ENCODE measurements around the gene RNPEPL1.
A peak's percentile ranks its signal among the peaks of the same experiment; 100 is the strongest.
"Not testable (repeated sequence)": the region's sequence is repeated elsewhere in the genome, so short reads cannot be mapped to it uniquely, and the experiment has no call there.

Gene RNPEPL1

GRCh38 chr2:240611601-240612210, 43.4 kb downstream of the RNPEPL1 start:
- TF ChIP-seq Cebpa-rat (IDR thresholded peaks at IDR 0.05): no peak
- peaks cover 0 to 19% (median 7%) of the 10 kb centered on the region in 11 experiments; a peak in 10 of 22 replicates for H3K36me3 ChIP-seq
- H3K9me3 ChIP-seq (replicated peaks in 1 of 11): peaks cover 0 to 8% (median 6%) of the 10 kb centered on the region in 11 experiments; a peak in 18 of 22 replicates
- H3K27me3 ChIP-seq: no peaks in the 10 kb centered on the region
- no peak overlapping the region; a peak in 1 of 20 replicates for H3K4me3 ChIP-seq
- H3K4me2 ChIP-seq: peak overlapping the region; percentile 46 to 92 (median 70)
- H4K20me1 ChIP-seq: no peaks in the 10 kb centered on the region
- H3K27ac ChIP-seq: peak overlapping the region in 7 of 11 experiments; percentile 53 to 85 (median 69); a peak in 15 of 22 replicates
- H3K9ac ChIP-seq: peak overlapping the region in 4 of 11 experiments; percentile 8 to 51 (median 41); a peak in 5 of 22 replicates
- peaks cover 20 to 47% (median 32%) of the 10 kb centered on the region in 10 experiments for H3K4me1 ChIP-seq

GRCh38 chr2:240613781-240614180, 45.5 kb downstream of the RNPEPL1 start:
- Histone ChIP-seq H3K4me1 (peaks cover 20 to 50% (median 32%) of the 10 kb centered on the region in 10 experiments), H3K9ac (no peak overlapping the region), H3K9me3 (replicated peaks in 1 of 11) (peaks cover 16 to 28% (median 22%) of the 10 kb centered on the region in 11 experiments), H4K20me1 (no peaks in the 10 kb centered on the region), H3K27me3 (no peaks in the 10 kb centered on the region), H3K27ac (no peak overlapping the region), H3K4me2 (peak overlapping the region in 3 of 11 experiments; percentile 65 to 92 (median 86); a peak in 4 of 22 replicates), H3K4me3 (no peak overlapping the region), H3K36me3 (peaks cover 0 to 34% (median 18%) of the 10 kb centered on the region in 11 experiments; a peak in 13 of 22 replicates)
- TF ChIP-seq Cebpa-rat (IDR thresholded peaks at IDR 0.05): no peak

- TF ChIP-seq Cebpa-rat (IDR thresholded peaks at IDR 0.05): no peak
- Histone ChIP-seq H3K27me3 (no peaks in the 10 kb centered on the region), H4K20me1 (no peaks in the 10 kb centered on the region), H3K9ac (no peak overlapping the region), H3K9me3 (replicated peaks in 1 of 11) (peaks cover 16 to 29% (median 22%) of the 10 kb centered on the region in 11 experiments), H3K4me3 (no peak overlapping the region), H3K4me1 (peaks cover 20 to 56% (median 34%) of the 10 kb centered on the region in 10 experiments), H3K27ac (no peak overlapping the region), H3K36me3 (peaks cover 0 to 37% (median 22%) of the 10 kb centered on the region in 11 experiments; a peak in 13 of 22 replicates), H3K4me2 (no peak overlapping the region)
Observed at GRCh38 chr2:240614391-240614790, 46.1 kb downstream of the RNPEPL1 start.

GRCh38 chr2:240615396-240615795, 47.1 kb downstream of the RNPEPL1 start:
- Histone ChIP-seq H3K27me3 (no peaks in the 10 kb centered on the region), H3K9me3 (replicated peaks in 1 of 11) (peaks cover 16 to 29% (median 22%) of the 10 kb centered on the region in 11 experiments), H3K4me3 (no peak overlapping the region), H4K20me1 (no peaks in the 10 kb centered on the region), H3K9ac (no peak overlapping the region), H3K4me2 (peak overlapping the region in 5 of 11 experiments; percentile 10 to 54 (median 47); a peak in 6 of 22 replicates), H3K27ac (peak overlapping the region in 1 of 11 experiments; percentile 15; a peak in 1 of 22 replicates), H3K36me3 (peaks cover 0 to 37% (median 22%) of the 10 kb centered on the region in 11 experiments; a peak in 13 of 22 replicates), H3K4me1 (peaks cover 26 to 66% (median 44%) of the 10 kb centered on the region in 10 experiments)
- TF ChIP-seq Cebpa-rat (IDR thresholded peaks at IDR 0.05): no peak

- Histone ChIP-seq H3K4me1 (peaks cover 32 to 69% (median 48%) of the 10 kb centered on the region in 10 experiments), H3K36me3 (peaks cover 0 to 37% (median 22%) of the 10 kb centered on the region in 11 experiments; a peak in 13 of 22 replicates), H3K4me3 (no peak overlapping the region), H3K27me3 (no peaks in the 10 kb centered on the region), H3K4me2 (peak overlapping the region in 8 of 11 experiments; percentile 4 to 54 (median 47); a peak in 13 of 22 replicates), H3K9ac (no peak overlapping the region), H4K20me1 (no peaks in the 10 kb centered on the region), H3K9me3 (replicated peaks in 1 of 11) (peaks cover 16 to 29% (median 22%) of the 10 kb centered on the region in 11 experiments), H3K27ac (peak overlapping the region in 1 of 11 experiments; percentile 15; a peak in 2 of 22 replicates)
- TF ChIP-seq Cebpa-rat (IDR thresholded peaks at IDR 0.05): no peak
Observed at GRCh38 chr2:240615820-240616547, 47.7 kb downstream of the RNPEPL1 start.

GRCh38 chr2:240616860-240617666, 48.8 kb downstream of the RNPEPL1 start:
- H3K9ac ChIP-seq, H3K4me3 ChIP-seq, H4K20me1 ChIP-seq, H3K4me2 ChIP-seq, H3K27ac ChIP-seq, H3K27me3 ChIP-seq: not testable (repeated sequence)
- Histone ChIP-seq H3K36me3 (peaks cover 0 to 37% (median 22%) of the 10 kb centered on the region in 11 experiments; a peak in 12 of 22 replicates), H3K4me1 (peaks cover 38 to 69% (median 49%) of the 10 kb centered on the region in 10 experiments), H3K9me3 (replicated peaks in 1 of 11) (peaks cover 16 to 29% (median 22%) of the 10 kb centered on the region in 11 experiments)

GRCh38 chr2:240618776-240619175, 50.5 kb downstream of the RNPEPL1 start:
- H4K20me1 ChIP-seq: no peaks in the 10 kb centered on the region
- no peak for TF ChIP-seq Cebpa-rat (IDR thresholded peaks at IDR 0.05)
- H3K36me3 ChIP-seq: peaks cover 0 to 29% (median 14%) of the 10 kb centered on the region in 11 experiments; a peak in 11 of 22 replicates
- H3K4me2 ChIP-seq: peak overlapping the region in 3 of 11 experiments; percentile 89 to 94 (median 93); a peak in 6 of 22 replicates
- peak overlapping the region in 3 of 11 experiments; percentile 17 to 91 (median 84); a peak in 3 of 22 replicates for H3K27ac ChIP-seq
- no peak overlapping the region for H3K4me3 ChIP-seq
- peaks cover 16 to 29% (median 22%) of the 10 kb centered on the region in 11 experiments for H3K9me3 ChIP-seq (replicated peaks in 1 of 11)
- no peak overlapping the region for H3K9ac ChIP-seq
- no peaks in the 10 kb centered on the region for H3K27me3 ChIP-seq
- H3K4me1 ChIP-seq: peaks cover 46 to 69% (median 54%) of the 10 kb centered on the region in 10 experiments

- Histone ChIP-seq H3K4me2 (peak overlapping the region; percentile 78 to 94 (median 86); a peak in 19 of 22 replicates), H3K27ac (peak overlapping the region; percentile 36 to 92 (median 86)), H3K9me3 (replicated peaks in 1 of 11) (peaks cover 16 to 28% (median 22%) of the 10 kb centered on the region in 11 experiments), H4K20me1 (no peaks in the 10 kb centered on the region), H3K4me3 (peak overlapping the region in 3 of 10 experiments; percentile 33 to 42 (median 34); a peak in 5 of 20 replicates), H3K27me3 (no peaks in the 10 kb centered on the region), H3K9ac (peak overlapping the region; percentile 45 to 76 (median 68); a peak in 15 of 22 replicates), H3K4me1 (peaks cover 55 to 78% (median 62%) of the 10 kb centered on the region in 10 experiments), H3K36me3 (peaks cover 0 to 29% (median 14%) of the 10 kb centered on the region in 11 experiments; a peak in 11 of 22 replicates)
- no peak for TF ChIP-seq Cebpa-rat (IDR thresholded peaks at IDR 0.05)
Observed at GRCh38 chr2:240619506-240620148, 51.3 kb downstream of the RNPEPL1 start.
